ENCODE measurements around the gene SUMO2. TPM values are rescaled to one million over a fixed set of nuclear protein-coding genes. Genes with fewer than 3 reads are reported as not detected.
"Not testable (repeated sequence)": the region's sequence is repeated elsewhere in the genome, so short reads cannot be mapped to it uniquely, and the experiment has no call there.

The SUMO2 gene
- total RNA-seq, 1 donor from 2014 or later: 76.0 TPM

GRCh38 chr17:75130059-75130631 lies 52.6 kb downstream of the SUMO2 start:
- H3K27me3 ChIP-seq (ENCODE audit: control insufficient read depth, insufficient read depth, low read length): no peaks in the 10 kb centered on the region
- no peak for DNase-seq (ENCODE audit: low read depth)
- TF ChIP-seq, protein P1, sequence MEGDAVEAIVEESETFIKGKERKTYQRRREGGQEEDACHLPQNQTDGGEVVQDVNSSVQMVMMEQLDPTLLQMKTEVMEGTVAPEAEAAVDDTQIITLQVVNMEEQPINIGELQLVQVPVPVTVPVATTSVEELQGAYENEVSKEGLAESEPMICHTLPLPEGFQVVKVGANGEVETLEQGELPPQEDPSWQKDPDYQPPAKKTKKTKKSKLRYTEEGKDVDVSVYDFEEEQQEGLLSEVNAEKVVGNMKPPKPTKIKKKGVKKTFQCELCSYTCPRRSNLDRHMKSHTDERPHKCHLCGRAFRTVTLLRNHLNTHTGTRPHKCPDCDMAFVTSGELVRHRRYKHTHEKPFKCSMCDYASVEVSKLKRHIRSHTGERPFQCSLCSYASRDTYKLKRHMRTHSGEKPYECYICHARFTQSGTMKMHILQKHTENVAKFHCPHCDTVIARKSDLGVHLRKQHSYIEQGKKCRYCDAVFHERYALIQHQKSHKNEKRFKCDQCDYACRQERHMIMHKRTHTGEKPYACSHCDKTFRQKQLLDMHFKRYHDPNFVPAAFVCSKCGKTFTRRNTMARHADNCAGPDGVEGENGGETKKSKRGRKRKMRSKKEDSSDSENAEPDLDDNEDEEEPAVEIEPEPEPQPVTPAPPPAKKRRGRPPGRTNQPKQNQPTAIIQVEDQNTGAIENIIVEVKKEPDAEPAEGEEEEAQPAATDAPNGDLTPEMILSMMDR (IDR thresholded peaks at IDR 0.05; ENCODE audit: insufficient read depth, low read length, poor library complexity, severe bottlenecking): no peak
- H3K36me3 ChIP-seq (ENCODE audit: control insufficient read depth, insufficient read depth, low read length): no peaks in the 10 kb centered on the region
- peak overlapping the region; percentile 82 for H3K4me3 ChIP-seq (ENCODE audit: low read depth, low read length)

DNA sequence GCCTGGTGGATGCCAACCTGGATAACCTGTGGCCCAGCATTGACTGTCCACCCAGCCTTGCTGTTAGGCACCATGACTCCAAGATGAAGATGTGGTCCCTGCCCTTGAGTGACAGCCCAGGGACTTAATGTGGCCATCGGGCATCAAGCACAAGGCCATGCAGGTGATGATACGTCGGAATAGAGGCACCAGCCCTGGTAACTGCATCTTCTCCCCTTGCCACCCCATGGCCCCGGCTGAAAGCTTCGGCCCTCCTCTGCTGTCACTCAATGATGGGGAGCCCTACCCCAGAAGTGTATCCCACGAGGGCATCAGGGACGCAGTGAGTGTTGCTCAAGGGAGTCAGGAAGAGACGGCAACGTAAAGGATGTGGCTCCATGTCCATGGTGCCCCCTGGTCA lies 53.2 kb downstream of the SUMO2 start:
- TF ChIP-seq, protein P1 (IDR thresholded peaks at IDR 0.05; ENCODE audit: insufficient read depth, low read length, poor library complexity, severe bottlenecking): no peak
- DNase-seq (ENCODE audit: low read depth): no peak
- Histone ChIP-seq H3K27me3 (ENCODE audit: control insufficient read depth, insufficient read depth, low read length) (no peaks in the 10 kb centered on the region), H3K36me3 (ENCODE audit: control insufficient read depth, insufficient read depth, low read length) (no peaks in the 10 kb centered on the region), H3K4me3 (ENCODE audit: low read depth, low read length) (no peak overlapping the region)

- no peak for DNase-seq (ENCODE audit: low read depth)
- H3K27me3 ChIP-seq (ENCODE audit: control insufficient read depth, insufficient read depth, low read length): no peaks in the 10 kb centered on the region
- TF ChIP-seq, protein P1 (IDR thresholded peaks at IDR 0.05; ENCODE audit: insufficient read depth, low read length, poor library complexity, severe bottlenecking): no peak
- H3K36me3 ChIP-seq (ENCODE audit: control insufficient read depth, insufficient read depth, low read length): no peaks in the 10 kb centered on the region
- H3K4me3 ChIP-seq (ENCODE audit: low read depth, low read length): no peak overlapping the region
These were observed 53.9 kb downstream of the SUMO2 start for GRCh38 chr17:75128694-75129505.

- not testable (repeated sequence) for H3K4me3 ChIP-seq (ENCODE audit: low read depth, low read length); H3K36me3 ChIP-seq (ENCODE audit: control insufficient read depth, insufficient read depth, low read length); DNase-seq (ENCODE audit: low read depth); H3K27me3 ChIP-seq (ENCODE audit: control insufficient read depth, insufficient read depth, low read length)
These were observed 54.8 kb downstream of the SUMO2 start for GRCh38 chr17:75127936-75128335.

- DNase-seq (ENCODE audit: low read depth): no peak
- TF ChIP-seq, protein P1 (IDR thresholded peaks at IDR 0.05; ENCODE audit: insufficient read depth, low read length, poor library complexity, severe bottlenecking): no peak
- no peaks in the 10 kb centered on the region for H3K36me3 ChIP-seq (ENCODE audit: control insufficient read depth, insufficient read depth, low read length)
- no peaks in the 10 kb centered on the region for H3K27me3 ChIP-seq (ENCODE audit: control insufficient read depth, insufficient read depth, low read length)
- H3K4me3 ChIP-seq (ENCODE audit: low read depth, low read length): no peak overlapping the region
These were observed 55.8 kb downstream of the SUMO2 start for GRCh38 chr17:75126954-75127353.

- Histone ChIP-seq H3K27me3 (ENCODE audit: control insufficient read depth, insufficient read depth, low read length) (no peaks in the 10 kb centered on the region), H3K4me3 (ENCODE audit: low read depth, low read length) (no peak overlapping the region), H3K36me3 (ENCODE audit: control insufficient read depth, insufficient read depth, low read length) (no peaks in the 10 kb centered on the region)
- DNase-seq (ENCODE audit: low read depth): no peak
- TF ChIP-seq, protein P1 (IDR thresholded peaks at IDR 0.05; ENCODE audit: insufficient read depth, low read length, poor library complexity, severe bottlenecking): no peak
These were observed 56.8 kb downstream of the SUMO2 start for GRCh38 chr17:75125984-75126383.

All from kidney epithelial cell (primary cell).